CD4-positive, alpha-beta T cell treated with Interleukin-15 for 1 hour (primary cell): Measurements from ENCODE around the gene ERP44.
A peak's percentile ranks its signal among the peaks of the same experiment; 100 is the strongest.
"Not testable (repeated sequence)": the region's sequence is repeated elsewhere in the genome, so short reads cannot be mapped to it uniquely, and the experiment has no call there.

Source experiments
- DNase-seq: peaks from one replicate; pipeline ENCODE4 v3.0.0-alpha.2; 2020

Gene ERP44

GRCh38 chr9:100098887-100099721, at the start of gene ERP44, which contains the start of gene INVS:
Gene ERP44, minus strand, starts transcription at chr9:100099000. Its CDS starts 160 bp downstream, at chr9:100098840.
Gene INVS, plus strand, starts transcription at chr9:100099243. Its CDS starts 5,279 bp downstream, at chr9:100104522.
- peak; percentile 98 for DNase-seq

GRCh38 chr9:100145976-100146375, 47.2 kb upstream of the ERP44 start:
- DNase-seq = not testable (repeated sequence)

GRCh38 chr9:100145167-100145934, 46.6 kb upstream of the ERP44 start:
- not testable (repeated sequence) for DNase-seq

- DNase-seq = not testable (repeated sequence)
Measured at GRCh38 chr9:100141862-100142261, 43.1 kb upstream of the ERP44 start.

- DNase-seq = not testable (repeated sequence)
Measured at GRCh38 chr9:100140303-100140702, 41.5 kb upstream of the ERP44 start.

- DNase-seq = not testable (repeated sequence)
Measured at GRCh38 chr9:100136799-100137198, 38.0 kb upstream of the ERP44 start.

GRCh38 chr9:100134731-100135130, 35.9 kb upstream of the ERP44 start:
- DNase-seq = no peak

- DNase-seq = no peak
Measured at GRCh38 chr9:100131875-100132430, 33.2 kb upstream of the ERP44 start.

GRCh38 chr9:100131216-100131615, 32.4 kb upstream of the ERP44 start:
- DNase-seq = no peak

GRCh38 chr9:100129772-100130171, 31.0 kb upstream of the ERP44 start:
- no peak for DNase-seq

GRCh38 chr9:100126423-100126822, 27.6 kb upstream of the ERP44 start:
- DNase-seq = no peak

- DNase-seq = no peak
Measured at GRCh38 chr9:100125910-100126309, 27.1 kb upstream of the ERP44 start.

- DNase-seq = no peak
Measured at GRCh38 chr9:100125236-100125635, 26.4 kb upstream of the ERP44 start.

- DNase-seq = no peak
Measured at GRCh38 chr9:100120286-100120685, 21.5 kb upstream of the ERP44 start.

GRCh38 chr9:100117316-100117715, 18.5 kb upstream of the ERP44 start:
- no peak for DNase-seq

- no peak for DNase-seq
Measured at GRCh38 chr9:100112677-100113336, 14.0 kb upstream of the ERP44 start.

GRCh38 chr9:100111235-100111634, 12.4 kb upstream of the ERP44 start:
- no peak for DNase-seq

- no peak for DNase-seq
Measured at GRCh38 chr9:100108559-100108958, 9.8 kb upstream of the ERP44 start.

- no peak for DNase-seq
Measured at GRCh38 chr9:100106616-100107015, 7.8 kb upstream of the ERP44 start.

- DNase-seq = no peak
Measured at GRCh38 chr9:100105861-100106260, 7.1 kb upstream of the ERP44 start.

GRCh38 chr9:100104314-100104713, 5.5 kb upstream of the ERP44 start:
- DNase-seq = no peak

- DNase-seq = no peak
Measured at GRCh38 chr9:100101608-100102007, 2.8 kb upstream of the ERP44 start.

- DNase-seq = no peak
Measured at GRCh38 chr9:100100146-100100667, 1.4 kb upstream of the ERP44 start.
